ENCODE measurements around the gene ZNF644.
"Not testable (repeated sequence)": the region's sequence is repeated elsewhere in the genome, so short reads cannot be mapped to it uniquely, and the experiment has no call there.

Gene ZNF644

GRCh38 chr1:90924982-90925381 is 96.9 kb downstream of the ZNF644 start:
- DNase-seq, result no peak

- DNase-seq, result no peak
These were observed 98.8 kb downstream of the ZNF644 start for GRCh38 chr1:90922996-90923395.

GRCh38 chr1:90922202-90922601 is 99.6 kb downstream of the ZNF644 start:
- no peak for DNase-seq

GRCh38 chr1:90919900-90920299 is 101.9 kb downstream of the ZNF644 start:
- no peak for DNase-seq

- no peak for DNase-seq
These were observed 102.6 kb downstream of the ZNF644 start for GRCh38 chr1:90919190-90919719.

- DNase-seq, result no peak
These were observed 110.5 kb downstream of the ZNF644 start for GRCh38 chr1:90911353-90911752.

- DNase-seq, result no peak
These were observed 119.2 kb downstream of the ZNF644 start for GRCh38 chr1:90902672-90903071.

GRCh38 chr1:90899263-90899662 is 122.6 kb downstream of the ZNF644 start:
- no peak for DNase-seq

- not testable (repeated sequence) for DNase-seq
These were observed 128.2 kb downstream of the ZNF644 start for GRCh38 chr1:90893679-90894078.

GRCh38 chr1:90892884-90893283 is 129.0 kb downstream of the ZNF644 start:
- DNase-seq, result not testable (repeated sequence)

- not testable (repeated sequence) for DNase-seq
These were observed 129.6 kb downstream of the ZNF644 start for GRCh38 chr1:90892196-90892595.

GRCh38 chr1:90891756-90892155 is 130.1 kb downstream of the ZNF644 start:
- not testable (repeated sequence) for DNase-seq

GRCh38 chr1:90882221-90882620 is 139.6 kb downstream of the ZNF644 start:
- no peak for DNase-seq

- DNase-seq, result no peak
These were observed 140.8 kb downstream of the ZNF644 start for GRCh38 chr1:90881034-90881433.

GRCh38 chr1:90879281-90879680 is 142.6 kb downstream of the ZNF644 start:
- DNase-seq, result no peak

GRCh38 chr1:90876101-90876500 is 145.7 kb downstream of the ZNF644 start:
- no peak for DNase-seq

Measured in GOT3 (cell line).